ENCODE measurements around the gene MSANTD1. TPM values are rescaled to one million over a fixed set of nuclear protein-coding genes. Genes with fewer than 3 reads are reported as not detected.

The MSANTD1 gene
- total RNA-seq, 1 experiment from 2014 or later: 0.71 TPM

DNA sequence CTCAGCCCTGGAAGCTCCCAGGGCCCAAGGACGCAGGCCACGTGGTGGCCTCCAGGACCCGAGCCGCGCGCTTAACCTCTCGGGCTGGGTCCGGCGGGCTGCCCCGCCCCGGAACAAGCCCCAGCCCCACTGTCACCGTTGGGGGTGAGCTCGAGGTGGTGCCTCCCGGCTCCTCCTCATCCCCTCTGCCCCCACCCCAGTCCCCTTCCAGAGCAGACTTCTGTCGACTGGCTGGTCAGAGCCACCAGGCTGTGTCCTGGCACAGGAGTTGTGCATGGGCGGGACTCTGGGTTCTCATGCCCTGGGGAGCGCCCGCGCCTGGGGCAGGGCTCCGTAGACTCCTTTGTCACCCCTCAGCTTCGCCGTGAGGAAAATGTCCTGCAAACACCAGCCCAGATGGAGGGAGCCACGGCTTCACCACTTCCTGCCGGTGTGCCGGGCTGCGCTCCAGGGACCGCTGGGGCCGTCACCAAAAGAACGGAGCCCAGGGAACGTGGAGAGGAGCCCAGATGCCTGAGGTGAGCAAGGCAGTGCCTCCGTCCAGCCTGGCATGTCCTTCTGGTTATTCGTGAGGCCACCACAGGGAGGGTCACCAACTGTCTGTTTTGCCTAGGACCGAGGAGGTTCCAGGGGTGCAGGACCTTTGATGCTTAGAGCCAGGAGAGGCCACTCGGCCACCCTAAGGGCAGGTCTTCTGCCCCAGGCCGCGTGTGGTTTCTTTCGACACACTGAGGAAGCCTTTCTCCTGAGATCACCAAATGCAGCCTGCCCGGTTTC, 36.8 kb downstream of the MSANTD1 start:
- Histone ChIP-seq H3K9ac (ENCODE audit: low read length) (no peak overlapping the region), H2AFZ (ENCODE audit: low read depth, low read length, poor library complexity, severe bottlenecking) (no peak overlapping the region), H3K27me3 (ENCODE audit: insufficient read depth, low read length) (no peaks in the 10 kb centered on the region), H4K20me1 (ENCODE audit: insufficient read depth) (no peaks in the 10 kb centered on the region), H3K9me3 (ENCODE audit: control insufficient read depth in 1 of 2, insufficient read depth in 1 of 2, low read depth in 1 of 2, low read length in 2 of 2) (no peaks in the 10 kb centered on the region), H3K79me2 (ENCODE audit: insufficient read depth, low read length) (no peaks in the 10 kb centered on the region), H3K36me3 (ENCODE audit: control insufficient read depth in 1 of 2, insufficient read depth in 2 of 2, low read length in 2 of 2) (no peaks in the 10 kb centered on the region), H3K4me3 (replicated peaks in 1 of 2; ENCODE audit: low read depth in 1 of 2, low read length in 2 of 2) (no peak overlapping the region), H3K27ac (ENCODE audit: low read depth, low read length) (no peak overlapping the region), H3K4me1 (ENCODE audit: control insufficient read depth in 1 of 2, insufficient read depth in 2 of 2, low read length in 2 of 2) (peaks cover under 1 to 1% of the 10 kb centered on the region in 2 experiments; a peak in 3 of 4 replicates), H3K9me2 (ENCODE audit: insufficient read depth) (no peaks in the 10 kb centered on the region), H3K4me2 (ENCODE audit: low read length) (no peak overlapping the region)
- TF ChIP-seq POLR2A (IDR thresholded peaks at IDR 0.05; ENCODE audit: borderline replicate concordance, extremely low read depth, insufficient read depth, insufficient read length) (no peak), TCF7L2 (IDR thresholded peaks at IDR 0.05; ENCODE audit: borderline replicate concordance, extremely low read depth, insufficient read depth, insufficient read length) (no peak)
- intact Hi-C loops (cut with micrococcal nuclease): no loop called here
- DNase-seq (ENCODE audit: low read depth, low spot score) (no peak), ATAC-seq (no peak)
- RAD21 ChIA-PET (ENCODE audit: low non-redundant PET in 1 of 2, low total read pairs in 2 of 2, uncharacterized antibody in 2 of 2, unreplicated experiment in 2 of 2): no interaction called here
- POLR2A ChIA-PET: no interaction called here
- no TSS peak for BruUV-seq (replicated peaks)
- CTCF ChIA-PET: no interaction called here

GRCh38 chr4:3286335-3287175, 37.6 kb downstream of the MSANTD1 start:
- H3K36me3 ChIP-seq (ENCODE audit: control insufficient read depth in 1 of 2, insufficient read depth in 2 of 2, low read length in 2 of 2): no peaks in the 10 kb centered on the region
- no peaks in the 10 kb centered on the region for H3K27me3 ChIP-seq (ENCODE audit: insufficient read depth, low read length)
- intact Hi-C loops (cut with micrococcal nuclease): no loop called here
- peaks cover 8 to 9% of the 10 kb centered on the region in 2 experiments for H3K4me1 ChIP-seq (ENCODE audit: control insufficient read depth in 1 of 2, insufficient read depth in 2 of 2, low read length in 2 of 2)
- no TSS peak for BruUV-seq (replicated peaks)
- ATAC-seq: no peak
- H3K79me2 ChIP-seq (ENCODE audit: insufficient read depth, low read length): no peaks in the 10 kb centered on the region
- ChIA-PET POLR2A (no interaction called here), CTCF (no interaction called here), RAD21 (ENCODE audit: low non-redundant PET in 1 of 2, low total read pairs in 2 of 2, uncharacterized antibody in 2 of 2, unreplicated experiment in 2 of 2) (no interaction called here)
- H4K20me1 ChIP-seq (ENCODE audit: insufficient read depth): no peaks in the 10 kb centered on the region
- no peak overlapping the region for H3K4me2 ChIP-seq (ENCODE audit: low read length)
- H3K9me3 ChIP-seq (ENCODE audit: control insufficient read depth in 1 of 2, insufficient read depth in 1 of 2, low read depth in 1 of 2, low read length in 2 of 2): no peaks in the 10 kb centered on the region
- H3K4me3 ChIP-seq (replicated peaks in 1 of 2; ENCODE audit: low read depth in 1 of 2, low read length in 2 of 2): no peak overlapping the region
- H2AFZ ChIP-seq (ENCODE audit: low read depth, low read length, poor library complexity, severe bottlenecking): no peak overlapping the region
- H3K27ac ChIP-seq (ENCODE audit: low read depth, low read length): no peak overlapping the region
- no peak overlapping the region for H3K9ac ChIP-seq (ENCODE audit: low read length)
- H3K9me2 ChIP-seq (ENCODE audit: insufficient read depth): no peaks in the 10 kb centered on the region
- DNase-seq (ENCODE audit: low read depth, low spot score): no peak
- no peak for TF ChIP-seq ATF3 (IDR thresholded peaks at IDR 0.05)
- TF ChIP-seq ZFX (IDR thresholded peaks at IDR 0.05): no peak
- no peak for TF ChIP-seq SRF (IDR thresholded peaks at IDR 0.05; ENCODE audit: low read depth)
- no peak for TF ChIP-seq ELF1 (IDR thresholded peaks at IDR 0.05; ENCODE audit: borderline replicate concordance, low read depth)
- no peak for TF ChIP-seq ZBTB33 (IDR thresholded peaks at IDR 0.05; ENCODE audit: extremely low read depth, insufficient replicate concordance, low read length)
- TF ChIP-seq, protein P1, sequence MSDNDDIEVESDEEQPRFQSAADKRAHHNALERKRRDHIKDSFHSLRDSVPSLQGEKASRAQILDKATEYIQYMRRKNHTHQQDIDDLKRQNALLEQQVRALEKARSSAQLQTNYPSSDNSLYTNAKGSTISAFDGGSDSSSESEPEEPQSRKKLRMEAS (IDR thresholded peaks at IDR 0.05): no peak
- TF ChIP-seq CEBPB (IDR thresholded peaks at IDR 0.05; ENCODE audit: low read depth): no peak
- no peak for TF ChIP-seq SP1 (IDR thresholded peaks at IDR 0.05; ENCODE audit: low read depth)
- TF ChIP-seq EZH2phosphoT487 (IDR thresholded peaks at IDR 0.05; ENCODE audit: borderline replicate concordance): no peak
- TF ChIP-seq FOSL1 (IDR thresholded peaks at IDR 0.05; ENCODE audit: low read depth): no peak
- no peak for TF ChIP-seq POLR2AphosphoS5 (IDR thresholded peaks at IDR 0.05; ENCODE audit: low read depth, low read length)
- no peak for TF ChIP-seq CTCF (IDR thresholded peaks at IDR 0.05 in 2 of 3, conservative IDR thresholded peaks at IDR 0.05 in 1 of 3; ENCODE audit: borderline replicate concordance in 1 of 3, insufficient read depth in 1 of 3, low read depth in 2 of 3, low read length in 2 of 3)
- no peak for TF ChIP-seq SIN3A (IDR thresholded peaks at IDR 0.05; ENCODE audit: low read depth)

All from HCT116 (cell line).